HG02623 (cell line): ENCODE measurements around the gene HS1BP3.

ENCODE experiments used
- ATAC-seq: cut with Tn5 transposase; IDR thresholded peaks from one replicate; pipeline ENCODE4 v1.9.1; 2021; ENCODE audit warnings: moderate library complexity; ENCODE audit not compliant: unreplicated experiment

HS1BP3 gene

DNA sequence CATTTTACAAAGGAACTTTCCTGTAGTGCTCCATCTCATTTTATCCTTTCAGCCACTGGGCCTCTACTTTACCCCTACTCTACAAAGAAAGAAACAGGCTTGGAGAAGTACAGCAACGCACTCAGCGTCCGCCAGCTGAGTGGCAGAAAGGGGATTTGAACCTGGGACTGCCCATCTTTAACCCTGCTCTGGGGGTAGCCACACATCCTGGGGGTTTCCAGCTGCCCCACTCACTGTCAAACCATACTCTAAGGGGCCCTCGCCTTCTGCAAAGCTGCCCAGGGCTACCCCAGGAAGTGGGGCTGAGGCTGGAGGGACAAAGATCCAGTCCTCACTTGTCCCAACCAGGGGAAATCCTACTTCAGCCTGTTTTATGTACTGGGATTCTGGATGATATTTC is 17.9 kb downstream of the HS1BP3 start:
- ATAC-seq, result no peak

- ATAC-seq, result no peak
Measured at GRCh38 chr2:20632446-20632990, 18.4 kb downstream of the HS1BP3 start.

GRCh38 chr2:20631617-20632307 is 19.1 kb downstream of the HS1BP3 start:
- ATAC-seq, result no peak

GRCh38 chr2:20630967-20631366 is 19.9 kb downstream of the HS1BP3 start:
- ATAC-seq, result no peak

DNA sequence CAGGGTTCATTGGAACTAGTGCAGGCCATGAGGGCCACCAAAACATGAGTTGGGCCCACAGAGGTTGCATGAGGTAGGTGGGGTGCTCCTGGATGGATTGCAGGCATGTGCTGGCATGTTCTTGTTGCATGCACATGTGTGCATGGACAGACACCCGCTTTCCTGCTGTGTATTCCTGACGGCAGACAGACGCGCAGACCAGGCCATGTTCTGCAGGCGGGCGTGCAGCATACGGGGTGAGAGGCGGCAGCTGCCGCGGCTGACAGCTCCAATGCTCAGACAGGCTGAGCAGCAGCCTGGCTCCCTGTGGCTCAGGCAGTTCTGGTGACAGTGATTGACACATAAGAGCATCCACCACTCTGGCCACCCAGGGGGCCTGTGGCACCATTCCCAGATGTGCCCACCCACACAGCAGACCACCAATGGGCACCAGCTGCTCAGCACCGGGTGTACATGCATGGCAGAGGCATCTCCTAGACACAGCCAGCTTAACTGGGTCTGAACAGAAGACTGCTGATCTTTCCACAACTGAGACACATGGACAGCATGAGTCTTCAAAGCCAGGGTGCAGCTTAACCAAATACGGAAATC is 21.2 kb downstream of the HS1BP3 start:
- ATAC-seq, result no peak

- no peak for ATAC-seq
Measured at GRCh38 chr2:20629181-20629580, 21.7 kb downstream of the HS1BP3 start.

DNA sequence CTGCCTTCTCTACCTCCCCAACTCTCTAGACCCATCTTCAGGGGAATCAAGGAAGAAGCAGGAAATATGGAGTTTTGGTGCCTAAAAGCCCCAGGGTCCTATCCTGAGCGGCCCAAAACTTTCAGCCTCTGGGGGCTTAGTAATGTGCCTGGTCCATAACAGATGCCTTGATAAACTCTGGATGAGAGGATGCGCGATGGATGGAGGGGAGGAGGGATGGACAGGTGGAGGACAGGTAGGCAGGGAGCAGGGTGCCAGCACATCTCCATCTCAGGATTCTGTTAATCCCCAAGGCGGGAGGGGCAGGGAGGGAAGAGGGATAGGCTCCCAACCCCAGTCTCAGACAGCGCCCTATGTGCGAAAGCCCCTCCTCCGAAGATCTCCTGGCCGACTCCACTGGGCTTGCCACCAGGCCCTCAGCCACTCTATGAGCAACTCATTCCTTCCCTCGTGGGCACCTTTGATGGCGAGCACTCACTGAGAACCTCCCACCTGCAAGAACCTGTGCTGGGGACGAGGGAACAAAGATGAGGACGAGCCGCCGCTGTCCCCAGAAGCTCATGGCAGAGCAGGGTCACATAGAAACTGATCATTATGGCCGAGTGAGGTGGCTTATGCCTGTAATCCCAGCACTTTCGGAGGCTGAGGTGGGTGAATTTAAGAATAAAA is 23.1 kb downstream of the HS1BP3 start:
- ATAC-seq, result no peak

- no peak for ATAC-seq
Measured at GRCh38 chr2:20626698-20627513, 24.0 kb downstream of the HS1BP3 start.

DNA sequence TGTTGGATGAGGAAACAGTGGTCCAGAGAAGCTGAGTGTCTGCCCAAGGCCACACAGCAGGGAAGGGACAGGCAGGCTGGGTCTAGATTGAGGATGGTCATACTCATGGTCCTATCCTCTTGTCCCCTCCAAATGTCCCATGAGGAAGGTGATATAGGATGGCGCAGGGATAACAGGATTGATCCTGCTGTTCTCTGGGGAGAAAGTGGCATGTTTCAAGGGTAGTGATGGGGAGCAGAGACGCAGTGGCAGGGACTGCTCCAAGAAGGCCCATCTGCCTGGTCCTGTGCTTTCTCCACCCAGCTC is 24.6 kb downstream of the HS1BP3 start:
- no peak for ATAC-seq

GRCh38 chr2:20625491-20626391 is 25.2 kb downstream of the HS1BP3 start:
- no peak for ATAC-seq

DNA sequence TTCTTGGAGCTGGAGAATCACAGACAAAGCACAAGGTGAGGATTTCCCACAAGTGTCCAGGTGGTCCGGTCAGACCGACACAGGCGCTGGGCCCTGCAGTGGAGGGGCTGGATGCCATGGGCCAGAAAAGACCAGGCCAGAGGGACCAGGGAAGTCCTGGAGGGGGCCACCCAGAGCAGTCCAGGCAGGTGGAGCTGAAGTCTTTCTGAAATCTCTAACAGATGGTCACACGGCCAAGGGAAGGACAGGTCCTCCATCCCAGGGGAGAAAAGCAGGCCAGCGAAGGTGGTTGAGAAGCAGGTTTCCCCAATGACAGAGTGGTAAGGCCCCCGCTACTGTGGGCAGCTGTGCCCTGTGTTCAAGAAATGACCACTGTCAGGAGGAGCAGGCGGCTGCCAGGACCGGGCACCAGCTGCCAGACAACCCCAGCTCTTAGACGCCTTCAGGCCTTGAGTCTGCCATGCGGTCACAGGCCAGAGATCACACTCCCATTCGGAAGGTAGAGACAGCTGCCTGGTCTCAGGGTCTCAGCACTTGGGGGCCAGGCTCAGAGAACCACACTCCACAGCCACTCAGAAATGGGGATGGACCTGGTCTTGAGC is 25.9 kb downstream of the HS1BP3 start:
- ATAC-seq, result no peak

- ATAC-seq, result no peak
Measured at GRCh38 chr2:20624156-20624883, 26.6 kb downstream of the HS1BP3 start.

DNA sequence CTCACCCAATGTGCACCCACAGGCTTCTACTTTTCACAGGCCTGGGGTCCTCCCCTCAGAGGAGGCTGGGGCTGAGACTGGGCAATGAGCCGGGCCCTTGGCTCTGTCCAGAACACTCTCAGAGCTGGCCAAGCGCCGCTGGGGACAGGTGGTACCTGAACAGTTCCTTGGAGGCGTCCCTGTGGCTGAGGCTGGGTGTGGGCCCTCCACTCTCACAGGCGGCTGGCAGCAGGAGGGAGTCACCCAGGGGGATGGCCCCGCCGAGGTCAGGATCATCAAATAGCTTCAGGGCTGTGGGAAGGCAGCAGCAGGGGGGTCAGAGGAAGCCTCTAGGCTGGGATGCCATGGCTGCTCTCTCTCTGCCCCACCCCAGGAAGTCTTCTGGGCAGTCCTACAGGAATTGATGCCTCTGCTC is 27.1 kb downstream of the HS1BP3 start:
- no peak for ATAC-seq

- no peak for ATAC-seq
Measured at GRCh38 chr2:20623241-20623640, 27.7 kb downstream of the HS1BP3 start.

DNA sequence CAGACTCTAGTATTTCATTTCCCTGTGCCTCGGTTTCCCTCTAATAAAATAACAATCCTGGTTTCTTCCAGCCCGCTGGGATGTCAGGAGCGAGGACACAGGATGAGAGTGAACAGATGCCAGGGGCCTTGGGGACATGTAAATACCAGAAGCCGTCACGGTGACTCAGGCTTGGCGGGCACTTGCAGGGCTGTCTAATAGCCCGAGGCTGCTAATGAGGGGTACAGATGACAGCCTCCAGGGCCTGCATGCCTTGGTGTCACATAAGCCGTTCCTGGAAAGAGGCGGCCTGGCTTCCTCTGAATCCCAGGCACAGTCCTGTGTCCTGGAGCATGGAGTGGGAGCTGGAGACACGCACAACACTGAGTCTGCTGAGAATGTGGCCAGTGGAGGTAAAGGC is 28.2 kb downstream of the HS1BP3 start:
- ATAC-seq, result no peak

DNA sequence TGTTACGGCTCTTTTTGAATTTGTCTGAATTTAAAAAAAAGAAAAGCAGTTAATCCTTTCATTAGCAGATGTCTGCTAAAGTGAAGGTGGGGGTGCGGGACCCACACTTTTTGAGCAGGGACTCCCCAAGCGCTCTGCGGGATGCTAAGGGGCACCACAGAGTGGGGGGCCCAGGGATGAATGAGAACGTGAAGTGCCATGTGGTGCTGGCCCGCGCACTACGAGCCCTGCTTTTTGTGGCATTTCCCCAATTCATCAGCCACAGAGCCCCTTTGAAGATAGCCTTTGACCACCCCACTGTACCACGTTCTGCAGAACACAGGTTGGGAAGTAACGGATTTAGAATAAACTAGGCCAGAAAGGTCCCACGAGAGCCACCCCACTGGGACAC is 28.6 kb downstream of the HS1BP3 start:
- no peak for ATAC-seq

DNA sequence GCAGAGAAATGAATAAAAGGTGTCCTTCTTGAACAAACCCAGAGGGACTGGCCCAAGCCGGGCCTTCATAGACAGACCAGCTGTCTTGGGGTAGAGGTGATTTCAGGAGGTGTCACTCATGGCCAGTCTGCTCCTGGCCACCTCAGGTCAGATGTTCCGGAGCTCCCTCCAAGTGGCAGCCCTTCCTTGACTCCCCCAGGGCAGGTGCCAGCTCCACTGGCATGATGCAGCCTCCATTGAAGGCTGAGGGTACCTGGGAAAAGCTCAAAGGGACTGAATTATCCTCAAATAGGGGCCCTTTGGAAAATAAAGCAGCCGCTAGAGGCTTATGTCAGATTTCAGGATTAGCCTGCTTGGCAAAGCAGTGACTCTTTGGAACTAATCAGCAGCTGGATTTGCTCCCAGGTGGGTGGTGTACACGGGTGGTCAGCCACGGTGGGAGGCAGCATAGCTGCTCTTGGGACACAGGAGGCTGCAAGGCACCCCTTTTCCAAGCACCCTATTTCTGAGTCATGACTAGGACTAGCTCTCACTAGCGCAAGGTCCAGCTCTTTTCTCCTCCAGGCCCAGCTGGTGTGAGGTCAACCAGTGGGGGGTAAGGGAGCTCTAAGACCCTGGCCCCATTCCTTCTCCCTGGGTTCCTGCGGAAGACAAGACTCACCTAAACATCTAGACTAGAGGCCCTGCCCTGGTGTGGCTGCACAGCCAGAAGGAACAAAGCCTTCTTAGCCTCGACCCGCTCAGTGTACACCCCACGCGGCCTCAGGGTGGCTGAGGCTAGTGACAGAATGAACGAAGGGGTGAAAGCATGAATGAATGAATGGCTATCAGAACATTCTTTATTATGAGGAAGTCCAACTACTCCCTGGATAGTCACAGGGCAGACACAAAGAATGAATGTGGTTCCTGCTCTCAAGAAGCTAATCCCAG is 29.3 kb downstream of the HS1BP3 start:
- no peak for ATAC-seq

DNA sequence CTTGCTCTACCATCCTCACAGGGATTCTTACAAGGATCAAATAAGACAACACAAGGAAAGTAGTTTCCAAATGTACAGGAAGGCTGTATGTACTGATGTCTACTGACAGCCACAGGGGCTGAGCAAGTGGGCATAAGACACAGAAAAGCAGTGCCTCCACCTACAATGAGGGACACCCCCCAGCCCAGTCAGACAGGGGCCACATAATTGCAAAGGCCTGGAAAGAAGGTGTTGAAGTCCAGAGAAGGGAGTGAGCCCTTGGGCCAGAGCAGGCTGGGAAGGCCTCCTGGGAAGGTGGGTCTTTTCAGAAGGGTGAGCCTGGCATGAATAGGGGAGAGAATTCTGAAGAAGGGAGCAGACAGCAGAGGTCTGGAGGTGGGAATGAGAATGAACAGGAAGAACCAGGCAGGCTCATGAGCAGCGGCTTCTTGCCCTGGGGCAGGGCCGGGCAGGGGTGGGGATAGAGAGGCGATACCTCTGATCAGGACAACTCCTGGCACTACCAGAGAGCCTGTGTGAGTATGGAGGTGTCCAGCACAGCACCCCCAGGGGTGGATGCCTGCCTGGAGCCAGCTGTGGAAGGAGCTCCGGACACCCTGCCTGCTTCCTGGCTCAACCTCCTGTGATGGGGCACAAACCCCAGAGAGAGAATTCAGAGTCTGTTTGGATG is 30.1 kb downstream of the HS1BP3 start:
- no peak for ATAC-seq
